Neural cell (in vitro differentiated cells): Measurements from ENCODE around the gene BAG5. TPM values are rescaled to one million over a fixed set of nuclear protein-coding genes. Genes with fewer than 3 reads are reported as not detected.

ENCODE experiments used
- H2AFZ ChIP-seq: fragments of 200-600, 300-800 bp; sonication (generic), shearing (Covaris generic); 2 replicates; pipeline ENCODE4 v1.6.0; 2014; ENCODE audit warnings: low read depth, mild to moderate bottlenecking, antibody characterized with exemption, low read length, moderate library complexity
- H3F3A ChIP-seq: fragments of 200-600 bp; shearing (Covaris generic); 2 replicates; pipeline ENCODE4 v1.6.1; 2016; ENCODE audit warnings: mild to moderate bottlenecking, moderate library complexity, mixed read lengths, antibody characterized with exemption, low read length; ENCODE audit not compliant: insufficient read depth, poor library complexity, severe bottlenecking
- H3K27ac ChIP-seq: fragments of 200-600, 300-800 bp; sonication (generic), shearing (Covaris generic); 2 replicates; pipeline ENCODE4 v1.5.1; 2014; ENCODE audit warnings: mild to moderate bottlenecking, low read length, moderate library complexity
- H3K27me3 ChIP-seq: fragments of 300-800, 200-600 bp; sonication (generic), shearing (Covaris generic); 2 replicates; pipeline ENCODE4 v1.6.0; 2014; ENCODE audit warnings: mild to moderate bottlenecking, low read depth, low read length, moderate library complexity; ENCODE audit not compliant: insufficient read depth
- H3K36me3 ChIP-seq: fragments of 300-800, 200-600 bp; sonication (generic), shearing (Covaris generic); 2 replicates; pipeline ENCODE4 v1.5.1; 2014; ENCODE audit warnings: mild to moderate bottlenecking, antibody characterized with exemption, low read length, moderate library complexity; ENCODE audit not compliant: insufficient read depth
- H3K4me2 ChIP-seq: fragments of 300-800, 200-600 bp; sonication (generic), shearing (Covaris generic); 2 replicates; pipeline ENCODE4 v1.6.0; 2014; ENCODE audit warnings: mild to moderate bottlenecking, low read length
- H3K4me3 ChIP-seq: fragments of 300-800, 200-600 bp; sonication (generic), shearing (Covaris generic); 2 replicates; pipeline ENCODE4 v1.5.1; 2014; ENCODE audit warnings: mild to moderate bottlenecking, low read length, moderate library complexity
- H3K79me2 ChIP-seq: fragments of 200-600 bp; shearing (Covaris generic); replicated peaks from 2 replicates; pipeline ENCODE4 v1.6.0; 2014; ENCODE audit warnings: mild to moderate bottlenecking, low read length, moderate library complexity; ENCODE audit not compliant: insufficient read depth
- H3K9ac ChIP-seq: fragments of 300-800, 200-600 bp; sonication (generic), shearing (Covaris generic); 2 replicates; pipeline ENCODE4 v1.6.1; 2016; ENCODE audit warnings: mild to moderate bottlenecking, low read length, mixed read lengths
- H3K9me2 ChIP-seq: fragments of 200-600 bp; shearing (Covaris generic); 2 replicates; pipeline ENCODE4 v1.6.1; 2016; ENCODE audit warnings: mild to moderate bottlenecking, low read length, mixed read lengths; ENCODE audit not compliant: insufficient read depth
- H3K9me3 ChIP-seq: fragments of 200-600, 300-800 bp; sonication (generic), shearing (Covaris generic); 2 replicates; pipeline ENCODE4 v1.6.1; 2016; ENCODE audit warnings: mild to moderate bottlenecking, mixed run types, low read length, moderate library complexity, mixed read lengths
- H4K20me1 ChIP-seq: fragments of 200-600 bp; shearing (Covaris generic); 2 replicates; pipeline ENCODE4 v1.6.1; 2016; ENCODE audit warnings: mild to moderate bottlenecking, mixed run types; ENCODE audit not compliant: insufficient read depth
- CTCF ChIP-seq: fragments of 450-650 bp; IDR thresholded peaks from 2 replicates; pipeline ENCODE4 v1.5.1; 2014; ENCODE audit warnings: antibody characterized with exemption, mild to moderate bottlenecking, moderate library complexity; ENCODE audit not compliant: poor library complexity, severe bottlenecking
- EP300 ChIP-seq: fragments of 450-650 bp; conservative IDR thresholded peaks from 2 replicates; pipeline ENCODE4 v1.6.1; 2014; ENCODE audit warnings: antibody characterized with exemption, mild to moderate bottlenecking, moderate library complexity; ENCODE audit not compliant: poor library complexity, severe bottlenecking
- EZH2 ChIP-seq: fragments of 200-600, 300-800 bp; shearing (Covaris generic), sonication (generic); IDR thresholded peaks from 2 replicates; pipeline ENCODE4 v1.6.1; 2014; ENCODE audit warnings: antibody characterized with exemption, low read length, borderline replicate concordance, mild to moderate bottlenecking; ENCODE audit not compliant: insufficient read depth, poor library complexity, severe bottlenecking
- MXI1 ChIP-seq: fragments of 450-650 bp; conservative IDR thresholded peaks from 2 replicates; pipeline ENCODE4 v1.6.1; 2014; ENCODE audit warnings: antibody characterized with exemption, mild to moderate bottlenecking; ENCODE audit not compliant: poor library complexity, severe bottlenecking
- POLR2AphosphoS5 ChIP-seq: IDR thresholded peaks from 2 replicates; pipeline ENCODE4 v1.6.1; 2012
- RAD21 ChIP-seq: fragments of 450-650 bp; conservative IDR thresholded peaks from 2 replicates; pipeline ENCODE4 v1.6.1; 2014; ENCODE audit warnings: antibody characterized with exemption, mild to moderate bottlenecking, moderate library complexity
- SMC3 ChIP-seq: fragments of 450-650 bp; conservative IDR thresholded peaks from 2 replicates; pipeline ENCODE4 v1.6.1; 2014; ENCODE audit warnings: antibody characterized with exemption, mild to moderate bottlenecking, moderate library complexity; ENCODE audit not compliant: poor library complexity
- TAF1 ChIP-seq: IDR thresholded peaks from 2 replicates; pipeline ENCODE4 v1.6.1; 2012; ENCODE audit warnings: low read depth
- polyA plus RNA-seq: library from polyadenylated mRNA; depleted of rRNA; stranded (reverse); fragments of >200 nt; gene quantifications from 2 replicates; pipeline ENCODE4 v1.2.3, GENCODE V29; 2014
- TF ChIP-seq, protein P1 (sequence below): IDR thresholded peaks from 2 replicates; pipeline ENCODE4 v1.6.1; 2012; ENCODE audit warnings: borderline replicate concordance

BAG5 gene
- polyA plus RNA-seq, 1 donor from 2014 or later: 25.5 TPM

DNA sequence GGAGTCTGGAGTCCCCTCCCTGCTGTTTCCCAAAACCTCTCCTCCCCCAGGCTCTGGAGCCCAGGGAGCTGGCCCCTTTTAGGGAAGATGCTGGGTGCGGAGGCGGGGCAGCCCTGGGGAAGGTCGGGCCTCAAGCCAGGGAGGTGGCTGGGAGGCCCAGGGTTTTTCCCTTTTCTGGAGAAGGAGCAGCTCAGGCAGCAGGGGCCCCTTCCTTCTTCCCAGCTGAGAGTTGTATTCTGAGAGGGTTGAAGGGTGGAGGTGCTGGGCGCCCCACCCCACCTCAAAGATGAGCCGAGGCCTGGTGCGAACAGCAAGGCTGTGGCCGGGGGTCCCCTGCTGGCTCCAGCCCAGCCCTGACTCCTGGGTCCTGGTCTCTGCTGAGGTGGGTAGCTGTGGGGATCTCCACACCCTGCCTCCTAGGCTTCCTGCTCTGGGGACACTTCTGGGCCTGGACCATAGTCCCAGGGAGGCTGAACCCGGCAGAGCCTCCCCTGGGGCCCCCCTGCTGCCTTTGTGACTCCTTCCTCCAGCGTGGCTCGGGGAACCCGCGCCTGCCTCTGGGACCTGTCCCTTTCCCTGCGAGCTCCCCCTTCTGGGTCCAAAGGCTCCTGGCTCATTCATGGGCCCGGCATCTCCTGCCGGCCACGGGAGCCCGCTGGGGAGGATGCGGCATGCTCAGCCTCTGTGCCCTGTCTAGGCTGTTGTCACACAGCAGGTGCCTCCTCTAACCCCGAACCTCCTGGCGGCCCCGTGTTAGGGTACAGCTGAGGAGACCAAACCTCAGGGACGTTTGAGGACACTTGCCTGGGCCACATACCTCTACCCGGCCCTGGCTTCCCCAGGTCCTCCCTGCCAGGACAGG lies 29.1 kb downstream of the BAG5 start:
- H3K27me3 ChIP-seq: no peaks in the 10 kb centered on the region

GRCh38 chr14:103532216-103533136 lies 30.0 kb downstream of the BAG5 start:
- Histone ChIP-seq H3K27me3 (no peaks in the 10 kb centered on the region), H3K4me2 (no peak overlapping the region), H3K9me3 (no peaks in the 10 kb centered on the region), H3K79me2 (peaks cover 15% of the 10 kb centered on the region), H3K27ac (no peak overlapping the region), H3K9ac (no peak overlapping the region), H4K20me1 (no peaks in the 10 kb centered on the region), H3K9me2 (no peaks in the 10 kb centered on the region), H3K4me3 (no peak overlapping the region), H2AFZ (no peak overlapping the region), H3K36me3 (no peaks in the 10 kb centered on the region), H3F3A (no peaks in the 10 kb centered on the region)
- TF ChIP-seq EP300 (no peak), POLR2AphosphoS5 (no peak), MXI1 (no peak), TAF1 (no peak), EZH2 (no peak), RAD21 (no peak), SMC3 (no peak), CTCF (no peak)
- TF ChIP-seq, protein P1, sequence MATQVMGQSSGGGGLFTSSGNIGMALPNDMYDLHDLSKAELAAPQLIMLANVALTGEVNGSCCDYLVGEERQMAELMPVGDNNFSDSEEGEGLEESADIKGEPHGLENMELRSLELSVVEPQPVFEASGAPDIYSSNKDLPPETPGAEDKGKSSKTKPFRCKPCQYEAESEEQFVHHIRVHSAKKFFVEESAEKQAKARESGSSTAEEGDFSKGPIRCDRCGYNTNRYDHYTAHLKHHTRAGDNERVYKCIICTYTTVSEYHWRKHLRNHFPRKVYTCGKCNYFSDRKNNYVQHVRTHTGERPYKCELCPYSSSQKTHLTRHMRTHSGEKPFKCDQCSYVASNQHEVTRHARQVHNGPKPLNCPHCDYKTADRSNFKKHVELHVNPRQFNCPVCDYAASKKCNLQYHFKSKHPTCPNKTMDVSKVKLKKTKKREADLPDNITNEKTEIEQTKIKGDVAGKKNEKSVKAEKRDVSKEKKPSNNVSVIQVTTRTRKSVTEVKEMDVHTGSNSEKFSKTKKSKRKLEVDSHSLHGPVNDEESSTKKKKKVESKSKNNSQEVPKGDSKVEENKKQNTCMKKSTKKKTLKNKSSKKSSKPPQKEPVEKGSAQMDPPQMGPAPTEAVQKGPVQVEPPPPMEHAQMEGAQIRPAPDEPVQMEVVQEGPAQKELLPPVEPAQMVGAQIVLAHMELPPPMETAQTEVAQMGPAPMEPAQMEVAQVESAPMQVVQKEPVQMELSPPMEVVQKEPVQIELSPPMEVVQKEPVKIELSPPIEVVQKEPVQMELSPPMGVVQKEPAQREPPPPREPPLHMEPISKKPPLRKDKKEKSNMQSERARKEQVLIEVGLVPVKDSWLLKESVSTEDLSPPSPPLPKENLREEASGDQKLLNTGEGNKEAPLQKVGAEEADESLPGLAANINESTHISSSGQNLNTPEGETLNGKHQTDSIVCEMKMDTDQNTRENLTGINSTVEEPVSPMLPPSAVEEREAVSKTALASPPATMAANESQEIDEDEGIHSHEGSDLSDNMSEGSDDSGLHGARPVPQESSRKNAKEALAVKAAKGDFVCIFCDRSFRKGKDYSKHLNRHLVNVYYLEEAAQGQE: no peak

More for the DNA sequence above, 29.1 kb downstream of the BAG5 start:
- no peaks in the 10 kb centered on the region for H3K9me2 ChIP-seq
- no peaks in the 10 kb centered on the region for H3F3A ChIP-seq
- no peaks in the 10 kb centered on the region for H3K36me3 ChIP-seq
- no peak overlapping the region for H3K27ac ChIP-seq
- no peaks in the 10 kb centered on the region for H3K9me3 ChIP-seq
- TF ChIP-seq MXI1: no peak
- TF ChIP-seq SMC3: no peak
- TF ChIP-seq RAD21: no peak
- TF ChIP-seq EZH2: no peak
- TF ChIP-seq CTCF: no peak
- TF ChIP-seq EP300: no peak
- no peak for TF ChIP-seq POLR2AphosphoS5
- H4K20me1 ChIP-seq: no peaks in the 10 kb centered on the region
- no peak overlapping the region for H3K4me2 ChIP-seq
- H3K4me3 ChIP-seq: no peak overlapping the region
- H2AFZ ChIP-seq: no peak overlapping the region
- H3K9ac ChIP-seq: no peak overlapping the region
- peaks cover 10% of the 10 kb centered on the region for H3K79me2 ChIP-seq
